PC-3 (cell line): ENCODE measurements around the gene SPDYE2B. TPM values are rescaled to one million over a fixed set of nuclear protein-coding genes. Genes with fewer than 3 reads are reported as not detected.
A peak's percentile ranks its signal among the peaks of the same experiment; 100 is the strongest.
"Not testable (repeated sequence)": the region's sequence is repeated elsewhere in the genome, so short reads cannot be mapped to it uniquely, and the experiment has no call there.

ENCODE experiments used
- ATAC-seq: fragments of 200-7000 bp; cut with Tn5 transposase; 2 replicates; pipeline ENCODE4 v1.9.1; 2020; ENCODE audit warnings: mild to moderate bottlenecking, moderate library complexity
- BruUV-seq: library from RNA; stranded (reverse); fragments of 400-500 nt; replicated peaks from 2 replicates; lab custom pipeline; 2021; lab: Mats Ljungman, UMichigan
- CTCF ChIA-PET: fragments of 300-600 bp; sonication (Branson Sonifier 250); formaldehyde crosslinking; loops from one replicate; lab custom pipeline; 2022; ENCODE audit warnings: antibody characterized with exemption; lab: Charles Lee
- POLR2A ChIA-PET: fragments of 300-600 bp; sonication (Branson Sonifier 250); formaldehyde crosslinking; loops from one replicate; lab custom pipeline; 2022; ENCODE audit warnings: antibody characterized with exemption; ENCODE audit not compliant: unreplicated experiment; lab: Charles Lee
- DNase-seq: peaks from one replicate; pipeline ENCODE4 v3.0.0-alpha.2; 2015
- H2AFZ ChIP-seq: fragments of 300-600 bp; sonication (generic); 2 replicates; pipeline ENCODE4 v1.6.0; 2016; ENCODE audit warnings: antibody characterized with exemption, low read length
- H3F3A ChIP-seq: fragments of 300-600 bp; sonication (generic); one replicate; pipeline ENCODE4 v1.6.0; 2017; ENCODE audit warnings: antibody characterized with exemption, low read length, control low read depth, mild to moderate bottlenecking; ENCODE audit not compliant: unreplicated experiment
- H3K27ac ChIP-seq: fragments of 300-600 bp; sonication (generic); 2 replicates; pipeline ENCODE4 v1.5.1; 2016; ENCODE audit warnings: mild to moderate bottlenecking, low read length
- H3K27me3 ChIP-seq: fragments of 300-600 bp; sonication (generic); 2 replicates; pipeline ENCODE4 v1.6.1; 2016; ENCODE audit warnings: low read length, mixed read lengths
- H3K36me3 ChIP-seq: fragments of 300-600 bp; sonication (generic); 2 replicates; pipeline ENCODE4 v1.6.1; 2016; ENCODE audit warnings: low read depth, mixed run types, low read length, mixed read lengths
- H3K4me1 ChIP-seq: fragments of 300-600 bp; sonication (generic); 2 replicates; pipeline ENCODE4 v1.5.1; 2016; ENCODE audit warnings: low read length; ENCODE audit not compliant: insufficient read depth
- H3K4me2 ChIP-seq: fragments of 300-600 bp; sonication (generic); 2 replicates; pipeline ENCODE4 v1.6.0; 2016; ENCODE audit warnings: low read length
- H3K4me3 ChIP-seq: fragments of 300-600 bp; sonication (generic); 2 replicates; pipeline ENCODE4 v1.5.1; 2016; ENCODE audit warnings: mild to moderate bottlenecking, low read length, mixed read lengths
- H3K79me2 ChIP-seq: fragments of 300-600 bp; sonication (generic); 2 replicates; pipeline ENCODE4 v1.6.1; 2017; ENCODE audit warnings: low read length, mixed read lengths
- H3K9ac ChIP-seq: fragments of 300-600 bp; sonication (generic); 2 replicates; pipeline ENCODE4 v1.6.0; 2016; ENCODE audit warnings: mild to moderate bottlenecking, low read length
- H3K9me2 ChIP-seq: fragments of 300-600 bp; sonication (generic); replicated peaks from 2 replicates; pipeline ENCODE4 v1.6.1; 2016; ENCODE audit warnings: mixed run types, low read length, mixed read lengths
- H3K9me3 ChIP-seq: fragments of 300-600 bp; sonication (generic); 2 replicates; pipeline ENCODE4 v1.6.1; 2016; ENCODE audit warnings: low read length, mixed read lengths
- H4K20me1 ChIP-seq: fragments of 300-600 bp; sonication (generic); 2 replicates; pipeline ENCODE4 v1.6.1; 2016; ENCODE audit warnings: low read length, mixed read lengths
- intact Hi-C: fragments of 100-400 bp; cut with micrococcal nuclease; formaldehyde crosslinking; loops from 2 replicates; pipeline ENCODE4 v1.9.0; 2023
- total RNA-seq: library from RNA; depleted of rRNA; stranded (reverse); fragments of >200 nt; gene quantifications from 2 replicates; pipeline ENCODE4 v1.2.3, GENCODE V29; 2014

Gene SPDYE2B
- total RNA-seq, 1 experiment from 2014 or later, result not detected

GRCh38 chr7:102667523-102667922 is 17.4 kb downstream of the SPDYE2B start:
- intact Hi-C loops, DNase-seq, H3K4me1 ChIP-seq, H3K4me2 ChIP-seq, ATAC-seq, H2AFZ ChIP-seq, H3F3A ChIP-seq, H3K27me3 ChIP-seq, H3K9ac ChIP-seq, H3K27ac ChIP-seq, H3K36me3 ChIP-seq, H3K4me3 ChIP-seq, POLR2A ChIA-PET, BruUV-seq, H4K20me1 ChIP-seq, H3K9me3 ChIP-seq, H3K9me2 ChIP-seq, H3K79me2 ChIP-seq, CTCF ChIA-PET: not testable (repeated sequence)

GRCh38 chr7:102671166-102671955 is 21.2 kb downstream of the SPDYE2B start, which contains the start of gene POLR2J2:
TSS of gene POLR2J2 (minus strand) at chr7:102671663. CDS start at chr7:102671601, 62 bp downstream.
- DNase-seq, H3K79me2 ChIP-seq, H3K27ac ChIP-seq, H3F3A ChIP-seq, H3K27me3 ChIP-seq, H4K20me1 ChIP-seq, H3K36me3 ChIP-seq, H3K9ac ChIP-seq, POLR2A ChIA-PET, intact Hi-C loops, H3K9me3 ChIP-seq, H3K4me1 ChIP-seq, H3K4me2 ChIP-seq, H2AFZ ChIP-seq, H3K9me2 ChIP-seq, BruUV-seq, H3K4me3 ChIP-seq: not testable (repeated sequence)
- ATAC-seq, result peak; percentile 58
- CTCF ChIA-PET, result interaction anchor here (0.6 kb wide), 2 partner anchors 94 to 191 kb away, joined by 3 to 7 read pairs; no protein-coding TSS in a partner anchor

DNA sequence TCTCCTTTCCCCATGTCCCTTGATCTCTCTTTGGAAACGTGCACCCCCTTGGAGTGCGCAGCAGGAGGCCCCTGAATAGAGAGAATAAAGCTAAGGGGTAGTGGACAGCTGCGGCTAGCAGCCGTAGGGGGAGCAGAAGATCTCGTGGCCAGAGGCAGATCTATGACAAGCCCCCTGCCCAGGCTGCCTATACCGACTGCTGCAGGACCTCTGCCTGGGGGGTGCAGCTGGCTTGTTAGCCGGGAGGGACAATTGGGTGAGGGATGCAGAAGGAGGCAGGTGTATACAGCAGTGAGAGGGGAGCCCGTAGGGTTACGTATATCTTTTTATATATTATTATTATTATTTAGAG is 21.8 kb downstream of the SPDYE2B start:
- DNase-seq, H3K4me1 ChIP-seq, BruUV-seq, H3K27me3 ChIP-seq, H3K9ac ChIP-seq, POLR2A ChIA-PET, H3F3A ChIP-seq, H3K9me3 ChIP-seq, H3K36me3 ChIP-seq, H3K27ac ChIP-seq, H3K4me3 ChIP-seq, H4K20me1 ChIP-seq, H3K4me2 ChIP-seq, intact Hi-C loops, H3K9me2 ChIP-seq, H2AFZ ChIP-seq, H3K79me2 ChIP-seq: not testable (repeated sequence)
- peak; percentile 4 for ATAC-seq
- CTCF ChIA-PET, result interaction anchor here (0.6 kb wide), 2 partner anchors 95 to 192 kb away, joined by 3 to 7 read pairs; no protein-coding TSS in a partner anchor

- BruUV-seq, result not testable (repeated sequence)
These were observed 23.4 kb downstream of the SPDYE2B start for GRCh38 chr7:102673447-102674067.

DNA sequence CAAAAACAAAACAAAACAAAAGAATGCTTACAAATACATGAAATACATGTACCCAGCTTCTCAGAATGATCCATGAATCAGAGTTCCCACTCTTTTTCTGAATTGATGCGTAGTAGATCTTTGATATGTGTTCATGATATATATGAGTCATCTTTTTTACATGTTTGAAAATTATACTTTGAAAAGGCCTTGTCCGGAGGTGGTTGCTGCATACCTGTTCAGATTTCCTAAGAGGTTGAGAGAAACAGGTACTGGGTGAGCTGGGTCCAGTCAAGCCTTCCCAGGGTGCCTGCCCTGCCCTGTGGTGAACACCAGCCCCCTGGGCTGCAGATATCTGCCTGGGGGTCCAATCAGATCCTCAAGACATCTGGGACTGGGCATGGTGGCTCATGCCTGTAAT is 25.4 kb downstream of the SPDYE2B start:
- ATAC-seq, result peak; percentile 37
- H3K79me2 ChIP-seq, H3K36me3 ChIP-seq, H3K9ac ChIP-seq, DNase-seq, H3F3A ChIP-seq, BruUV-seq, intact Hi-C loops, H3K4me1 ChIP-seq, CTCF ChIA-PET, POLR2A ChIA-PET, H2AFZ ChIP-seq, H3K4me2 ChIP-seq, H3K27ac ChIP-seq, H4K20me1 ChIP-seq, H3K9me2 ChIP-seq, H3K4me3 ChIP-seq, H3K27me3 ChIP-seq, H3K9me3 ChIP-seq: not testable (repeated sequence)

More at GRCh38 chr7:102673447-102674067, 23.4 kb downstream of the SPDYE2B start:
- DNase-seq, CTCF ChIA-PET, intact Hi-C loops, H3K27me3 ChIP-seq, H2AFZ ChIP-seq, H3K4me3 ChIP-seq, H3K4me2 ChIP-seq, H3K79me2 ChIP-seq, H3K27ac ChIP-seq, POLR2A ChIA-PET, ATAC-seq, H3K36me3 ChIP-seq, H3F3A ChIP-seq, H3K9me2 ChIP-seq, H4K20me1 ChIP-seq, H3K9ac ChIP-seq, H3K4me1 ChIP-seq, H3K9me3 ChIP-seq: not testable (repeated sequence)

DNA sequence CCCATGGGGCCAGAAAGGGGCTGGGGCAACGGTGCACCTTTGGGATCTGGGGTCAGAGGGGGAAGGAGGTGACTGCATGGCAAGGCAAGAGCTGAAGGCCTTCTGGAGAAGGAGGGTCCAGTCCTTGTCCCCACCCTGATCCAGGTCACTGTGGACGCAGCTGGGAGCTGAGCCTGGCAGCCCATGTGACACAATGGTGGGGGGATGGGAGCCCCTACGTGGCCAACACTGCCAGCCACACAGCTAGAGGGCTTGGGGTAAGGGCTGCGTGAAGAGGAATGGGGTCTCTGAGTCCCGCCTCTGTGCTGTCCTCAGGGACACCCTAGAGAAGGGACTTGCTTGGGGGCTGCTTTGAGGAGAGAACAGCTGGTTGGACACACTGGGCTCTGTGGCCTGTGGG is 30.7 kb downstream of the SPDYE2B start:
- POLR2A ChIA-PET, result not testable (repeated sequence)

More for the DNA sequence above, 30.7 kb downstream of the SPDYE2B start:
- H4K20me1 ChIP-seq, intact Hi-C loops, H3K9me3 ChIP-seq, H3F3A ChIP-seq, CTCF ChIA-PET, ATAC-seq, H3K27ac ChIP-seq, DNase-seq, H3K79me2 ChIP-seq, H3K4me3 ChIP-seq, H3K27me3 ChIP-seq, H3K4me1 ChIP-seq, H3K9ac ChIP-seq, H3K4me2 ChIP-seq, H2AFZ ChIP-seq, H3K36me3 ChIP-seq, H3K9me2 ChIP-seq, BruUV-seq: not testable (repeated sequence)
